WTC11 (cell line): ENCODE results near the gene MTA3. TPM values are rescaled to one million over a fixed set of nuclear protein-coding genes. Genes with fewer than 3 reads are reported as not detected.

Source experiments
- ATAC-seq: fragments of 200-7000 bp; cut with Tn5 transposase; 2 replicates; pipeline ENCODE4 v1.10.0; 2021; ENCODE audit warnings: mild to moderate bottlenecking, moderate library complexity
- CTCF ChIA-PET: fragments of 300-600 bp; sonication (Branson Sonifier 250); formaldehyde crosslinking; loops from one replicate; lab custom pipeline; 2021; ENCODE audit warnings: antibody characterized with exemption; lab: Charles Lee
- POLR2A ChIA-PET: fragments of 350-600 bp; sonication (Branson Sonifier 250); formaldehyde crosslinking; loops from one replicate; lab custom pipeline; 2021; ENCODE audit warnings: antibody characterized with exemption; lab: Charles Lee
- DNase-seq: peaks from one replicate; pipeline ENCODE4 v3.0.0; 2021; ENCODE audit warnings: low spot score
- H3K27ac Mint-ChIP-seq: 2 replicates; pipeline ENCODE4 v1.8.0; 2021; ENCODE audit warnings: mixed read lengths
- H3K27me3 Mint-ChIP-seq: 2 replicates; pipeline ENCODE4 v1.8.0; 2021; ENCODE audit warnings: low read depth, mild to moderate bottlenecking, moderate library complexity, mixed read lengths
- H3K36me3 Mint-ChIP-seq: 2 replicates; pipeline ENCODE4 v1.8.0; 2021; ENCODE audit warnings: mixed read lengths
- H3K4me1 Mint-ChIP-seq: 2 replicates; pipeline ENCODE4 v1.8.0; 2022; ENCODE audit warnings: mixed read lengths
- H3K4me3 Mint-ChIP-seq: 2 replicates; pipeline ENCODE4 v1.8.0; 2021; ENCODE audit warnings: mild to moderate bottlenecking, moderate library complexity, mixed read lengths
- H3K9me3 Mint-ChIP-seq: 2 replicates; pipeline ENCODE4 v1.8.0; 2021; ENCODE audit warnings: mixed read lengths
- AR ChIP-seq: fragments of 250-450 bp; sonication (Bioruptor Pico); IDR thresholded peaks from 2 replicates; pipeline ENCODE4 v1.9.0; 2021; ENCODE audit warnings: mild to moderate bottlenecking
- E2F4 ChIP-seq: sonication (generic); formaldehyde crosslinking; IDR thresholded peaks from 2 replicates; pipeline ENCODE4 v1.8.1; 2022; ENCODE audit warnings: low read depth, mild to moderate bottlenecking, moderate library complexity, missing genetic modification reagents, borderline replicate concordance
- ELF4 ChIP-seq: sonication (generic); formaldehyde crosslinking; IDR thresholded peaks from 2 replicates; pipeline ENCODE4 v1.8.1; 2022; ENCODE audit warnings: low read depth, mild to moderate bottlenecking, moderate library complexity, missing genetic modification reagents
- FOXJ3 ChIP-seq: sonication (generic); formaldehyde crosslinking; IDR thresholded peaks from 2 replicates; pipeline ENCODE4 v1.9.0; 2021; ENCODE audit warnings: missing genetic modification reagents, mild to moderate bottlenecking, borderline replicate concordance
- GABPB1 ChIP-seq: sonication (generic); formaldehyde crosslinking; IDR thresholded peaks from 2 replicates; pipeline ENCODE4 v1.8.1; 2023; ENCODE audit warnings: mild to moderate bottlenecking, missing genetic modification reagents
- IRF2 ChIP-seq: sonication (generic); formaldehyde crosslinking; IDR thresholded peaks from 2 replicates; pipeline ENCODE4 v1.8.0; 2022; ENCODE audit warnings: low read depth, missing genetic modification reagents, borderline replicate concordance
- JAZF1 ChIP-seq: fragments of 250-450 bp; sonication (Bioruptor Pico); IDR thresholded peaks from 2 replicates; pipeline ENCODE4 v1.9.0; 2021; ENCODE audit warnings: moderate library complexity, mild to moderate bottlenecking, inconsistent platforms
- MYBL2 ChIP-seq: sonication (generic); formaldehyde crosslinking; IDR thresholded peaks from 2 replicates; pipeline ENCODE4 v1.8.1; 2023; ENCODE audit warnings: mild to moderate bottlenecking, moderate library complexity, missing genetic modification reagents
- OVOL2 ChIP-seq: fragments of 250-450 bp; sonication (Bioruptor Pico); IDR thresholded peaks from 2 replicates; pipeline ENCODE4 v1.9.0; 2021; ENCODE audit warnings: mild to moderate bottlenecking, borderline replicate concordance
- PRRX2 ChIP-seq: fragments of 250-450 bp; sonication (Bioruptor Pico); IDR thresholded peaks from 2 replicates; pipeline ENCODE4 v1.8.0; 2021; ENCODE audit warnings: mild to moderate bottlenecking
- RELA ChIP-seq: sonication (generic); formaldehyde crosslinking; IDR thresholded peaks from 2 replicates; pipeline ENCODE4 v1.8.1; 2022; ENCODE audit warnings: missing genetic modification reagents, mild to moderate bottlenecking, borderline replicate concordance
- SOX15 ChIP-seq: fragments of 250-450 bp; sonication (Bioruptor Pico); IDR thresholded peaks from 2 replicates; pipeline ENCODE4 v1.9.0; 2021; ENCODE audit warnings: mild to moderate bottlenecking
- TCF7 ChIP-seq: sonication (generic); formaldehyde crosslinking; IDR thresholded peaks from 2 replicates; pipeline ENCODE4 v1.8.0; 2022; ENCODE audit warnings: mild to moderate bottlenecking, low read depth, missing genetic modification reagents, moderate library complexity
- TEAD1 ChIP-seq: sonication (generic); formaldehyde crosslinking; IDR thresholded peaks from 2 replicates; pipeline ENCODE4 v1.8.0; 2022; ENCODE audit warnings: mild to moderate bottlenecking, missing genetic modification reagents
- ZNF121 ChIP-seq: sonication (generic); formaldehyde crosslinking; IDR thresholded peaks from 2 replicates; pipeline ENCODE4 v1.8.0; 2023; ENCODE audit warnings: missing genetic modification reagents
- ZNF138 ChIP-seq: sonication (generic); formaldehyde crosslinking; conservative IDR thresholded peaks from 2 replicates; pipeline ENCODE4 v1.8.1; 2022; ENCODE audit warnings: mild to moderate bottlenecking, moderate library complexity, missing genetic modification reagents
- ZNF317 ChIP-seq: sonication (generic); formaldehyde crosslinking; IDR thresholded peaks from 2 replicates; pipeline ENCODE4 v1.8.1; 2023; ENCODE audit warnings: low read depth, mild to moderate bottlenecking, moderate library complexity, missing genetic modification reagents, borderline replicate concordance
- ZNF425 ChIP-seq: fragments of 250-450 bp; sonication (Bioruptor Pico); conservative IDR thresholded peaks from 2 replicates; pipeline ENCODE4 v1.9.0; 2021; ENCODE audit warnings: mild to moderate bottlenecking
- ZSCAN18 ChIP-seq: fragments of 250-450 bp; sonication (Bioruptor Pico); IDR thresholded peaks from 2 replicates; pipeline ENCODE4 v2.1.2; 2022; ENCODE audit warnings: mild to moderate bottlenecking, moderate library complexity
- total RNA-seq: library from RNA; stranded (reverse); gene quantifications from 3 replicates; pipeline ENCODE4 v1.2.3, GENCODE V29; 2021

MTA3 gene
- total RNA-seq, 1 experiment from 2014 or later = 153 TPM

- TF ChIP-seq ZSCAN18 (CRISPR knock-in tag) (no peak), PRRX2 (CRISPR knock-in tag) (no peak), SOX15 (CRISPR knock-in tag) (no peak), MYBL2 (CRISPR knock-in tag) (no peak), TEAD1 (CRISPR knock-in tag) (no peak), ELF4 (CRISPR knock-in tag) (no peak), ZNF121 (CRISPR knock-in tag) (no peak), RELA (no peak), ZNF138 (CRISPR knock-in tag) (no peak), GABPB1 (CRISPR knock-in tag) (no peak), IRF2 (CRISPR knock-in tag) (no peak), FOXJ3 (no peak), E2F4 (CRISPR knock-in tag) (no peak), ZNF317 (no peak), ZNF425 (CRISPR knock-in tag) (no peak)
Observed at GRCh38 chr2:42754021-42754775, 185.8 kb downstream of the MTA3 start (continued).

GRCh38 chr2:42754776-42755140 is 186.3 kb downstream of the MTA3 start:
- H3K4me3 Mint-ChIP-seq = no peak overlapping the region
- TF ChIP-seq ZNF121 (CRISPR knock-in tag) = no peak
- no peak for TF ChIP-seq OVOL2
- no peak for TF ChIP-seq TCF7 (CRISPR knock-in tag)
- TF ChIP-seq AR (CRISPR knock-in tag) = no peak
- TF ChIP-seq JAZF1 (CRISPR knock-in tag) = no peak
- no peaks in the 10 kb centered on the region for H3K27me3 Mint-ChIP-seq
- ChIA-PET POLR2A (no interaction called here), CTCF (interaction anchor here (0.8 to 1.1 kb wide), 3 partner anchors 12 to 55 kb away, joined by 3 read pairs; no protein-coding TSS in a partner anchor)
- ATAC-seq (no peak), DNase-seq (no peak)
- H3K4me1 Mint-ChIP-seq = peaks cover 11% of the 10 kb centered on the region
- no peaks in the 10 kb centered on the region for H3K9me3 Mint-ChIP-seq
- peak overlapping the region; percentile 67; the same call in 1 of the 2 replicates for H3K27ac Mint-ChIP-seq
- no peaks in the 10 kb centered on the region for H3K36me3 Mint-ChIP-seq
